GM12873 (cell line): ENCODE results near the gene LRRC31.

Experiments
- CTCF ChIP-seq: IDR thresholded peaks from 2 replicates; pipeline ENCODE4 v1.5.1; 2012; ENCODE audit warnings: low read depth, mild to moderate bottlenecking, moderate library complexity, low read length, control low read depth; ENCODE audit not compliant: insufficient read depth; ENCODE audit errors: missing control alignments

Gene LRRC31

DNA sequence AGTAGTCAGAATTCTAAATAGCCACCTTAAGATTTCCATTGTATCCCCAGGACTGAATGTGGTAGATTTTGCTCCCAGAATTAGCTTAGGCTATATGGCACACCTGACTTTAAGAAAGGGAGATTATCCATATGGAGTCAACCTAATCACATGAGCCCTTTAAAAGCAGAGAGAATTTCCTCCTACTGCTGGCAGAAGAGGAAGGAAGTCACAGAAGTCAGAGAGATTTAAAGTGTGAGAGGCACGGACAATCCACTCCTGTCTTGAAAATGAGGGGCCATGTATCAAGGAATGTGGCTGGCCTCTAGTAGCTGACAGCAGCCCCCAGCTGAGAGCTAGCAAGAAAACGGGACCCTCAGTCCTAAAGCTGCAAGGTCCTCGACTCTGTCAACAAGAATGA lies 26.8 kb downstream of the LRRC31 start:
- no peak for TF ChIP-seq CTCF

- TF ChIP-seq CTCF = no peak
Observed at GRCh38 chr3:169841171-169841570, 28.6 kb downstream of the LRRC31 start.

GRCh38 chr3:169838511-169839030 lies 31.2 kb downstream of the LRRC31 start:
- TF ChIP-seq CTCF = no peak

DNA sequence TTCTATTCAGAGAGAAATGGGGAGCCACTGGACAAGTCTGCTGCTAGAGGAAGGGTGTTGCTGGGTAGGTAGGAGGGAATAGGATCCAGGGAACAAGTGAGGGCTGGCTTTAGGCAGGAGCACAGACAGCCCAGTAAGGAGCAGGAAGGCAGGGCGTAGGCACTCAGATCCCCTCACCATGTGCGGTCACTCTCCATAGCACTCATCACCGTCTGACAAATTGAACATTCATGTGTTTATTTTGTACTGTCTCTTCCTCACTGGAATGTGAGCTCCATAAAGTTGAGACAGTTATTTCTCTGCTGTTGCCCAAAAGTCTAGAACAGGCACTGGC lies 32.8 kb downstream of the LRRC31 start:
- TF ChIP-seq CTCF = no peak

GRCh38 chr3:169836078-169836941 lies 33.4 kb downstream of the LRRC31 start:
- TF ChIP-seq CTCF = no peak

GRCh38 chr3:169835533-169835932 lies 34.2 kb downstream of the LRRC31 start:
- no peak for TF ChIP-seq CTCF

DNA sequence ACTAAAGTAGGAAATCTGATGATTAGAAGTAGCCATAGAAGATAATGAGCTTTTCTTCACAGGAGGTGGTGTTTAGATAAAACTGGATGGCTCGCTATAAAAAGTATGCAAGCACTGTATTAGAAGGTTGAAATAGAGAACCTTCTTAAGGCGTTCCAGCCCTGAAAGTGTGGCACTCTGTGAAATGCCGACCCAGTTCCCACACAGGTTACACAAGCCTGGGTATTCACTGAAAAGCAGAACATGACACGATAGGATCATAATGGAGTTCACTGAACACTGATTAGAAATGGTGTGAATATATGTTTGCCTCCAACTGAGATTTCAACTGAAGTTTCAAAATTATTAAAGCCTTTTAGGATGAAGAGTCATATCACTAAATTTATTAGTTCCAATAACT lies 42.0 kb downstream of the LRRC31 start:
- no peak for TF ChIP-seq CTCF
